ENCODE results near the gene ENO3. TPM values are rescaled to one million over a fixed set of nuclear protein-coding genes. Genes with fewer than 3 reads are reported as not detected.

The ENO3 gene
- total and polyA plus RNA-seq, 10 of the 15 experiments (the other 5 are each of a cell fraction or from before 2014, with no cell fraction given): 6.8 to 28.4 (median 17.0) TPM

DNA sequence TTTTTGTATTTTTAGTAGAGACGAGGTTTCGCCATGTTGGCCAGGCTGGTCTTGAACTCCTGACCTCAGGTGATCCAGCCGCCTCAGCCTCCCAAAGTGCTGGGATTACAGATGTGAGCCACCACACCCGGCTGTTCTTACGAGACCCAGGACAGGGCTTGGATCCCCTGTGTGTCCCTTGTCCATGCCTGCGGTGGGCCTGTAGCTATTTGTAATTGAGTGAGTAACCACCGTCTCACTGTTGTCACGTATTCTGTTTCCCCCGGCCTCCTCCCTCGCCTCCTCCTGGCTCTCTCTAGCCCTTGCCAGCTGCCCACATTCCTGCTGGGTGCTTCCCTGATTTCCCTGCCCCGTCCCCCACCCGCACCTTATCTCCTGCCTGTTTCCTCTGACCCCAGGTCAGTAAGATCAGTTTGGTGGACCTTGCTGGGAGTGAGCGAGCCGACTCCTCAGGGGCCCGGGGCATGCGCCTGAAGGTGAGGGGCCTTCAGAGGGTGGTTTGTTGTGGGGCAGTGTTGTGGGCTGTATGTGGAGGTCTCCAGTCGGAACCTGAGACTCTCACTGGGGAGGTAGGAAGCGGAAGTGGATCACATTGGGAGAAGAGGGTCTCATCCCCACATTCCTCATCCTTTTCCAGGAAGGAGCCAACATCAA lies 52.4 kb downstream of the ENO3 start:
- H2AFZ ChIP-seq (ENCODE audit: control insufficient read depth, low read depth, low read length): no peak overlapping the region
- H3K9me3 ChIP-seq (replicated peaks; ENCODE audit: control insufficient read depth, insufficient read depth, low read length): no peaks in the 10 kb centered on the region
- in situ Hi-C loops (cut with MboI): no loop called here
- RAD21 ChIA-PET (ENCODE audit: unreplicated experiment): no interaction called here
- peaks cover 7% of the 10 kb centered on the region for H3K4me1 ChIP-seq (ENCODE audit: control insufficient read depth, insufficient read depth, low read length)
- SMC1A ChIA-PET (ENCODE audit: uncharacterized antibody, unreplicated experiment): interaction anchor here (0.9 kb wide), 1 partner anchor 59 kb away, joined by 3 read pairs; no protein-coding TSS in a partner anchor
- 97% methylated on average over 18 of the region's 18 CpGs for WGBS (ENCODE audit: insufficient coverage, insufficient replicate concordance, low lambda C conversion rate, missing lambda C conversion rate)
- ATAC-seq (no peak), DNase-seq (ENCODE audit: low read depth, low spot score) (no peak), FAIRE-seq (no peak)
- no peaks in the 10 kb centered on the region for H3K27me3 ChIP-seq (replicated peaks in 1 of 2; ENCODE audit: control insufficient read depth in 2 of 2, insufficient read depth in 2 of 2, low read length in 1 of 2)
- POLR2A ChIA-PET: no interaction called here
- intact Hi-C loops (cut with micrococcal nuclease; ENCODE audit: unreplicated experiment): no loop called here
- H4K20me1 ChIP-seq (ENCODE audit: control insufficient read depth, insufficient read depth): no peaks in the 10 kb centered on the region
- CTCF ChIA-PET: no interaction called here
- H3K4me3 ChIP-seq: no peak overlapping the region
- H3K79me2 ChIP-seq (ENCODE audit: control insufficient read depth, insufficient read depth, low read length): peaks cover 19% of the 10 kb centered on the region
- H3K36me3 ChIP-seq (ENCODE audit: control insufficient read depth in 2 of 2, insufficient read depth in 2 of 2, low read length in 1 of 2): peaks cover 35 to 40% of the 10 kb centered on the region in 2 experiments
- H3K9ac ChIP-seq (ENCODE audit: control insufficient read depth, insufficient read depth, low read length): no peak overlapping the region
- H3K27ac ChIP-seq (ENCODE audit: control insufficient read depth, insufficient read depth): no peak overlapping the region
- BruUV-seq (replicated peaks): no TSS peak
- H3K4me2 ChIP-seq (ENCODE audit: control insufficient read depth, insufficient read depth): no peak overlapping the region
- TF ChIP-seq NRF1 (conservative IDR thresholded peaks at IDR 0.05; ENCODE audit: low read depth, low read length): no peak
- TF ChIP-seq, protein P1, sequence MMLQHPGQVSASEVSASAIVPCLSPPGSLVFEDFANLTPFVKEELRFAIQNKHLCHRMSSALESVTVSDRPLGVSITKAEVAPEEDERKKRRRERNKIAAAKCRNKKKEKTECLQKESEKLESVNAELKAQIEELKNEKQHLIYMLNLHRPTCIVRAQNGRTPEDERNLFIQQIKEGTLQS (IDR thresholded peaks at IDR 0.05; ENCODE audit: borderline replicate concordance, extremely low read depth, low read depth, low read length): no peak
- TF ChIP-seq SUZ12 (IDR thresholded peaks at IDR 0.05; ENCODE audit: unreplicated experiment): no peak
- TF ChIP-seq ZNF217 (IDR thresholded peaks at IDR 0.05): no peak
- no peak for TF ChIP-seq ZNF207 (IDR thresholded peaks at IDR 0.05; ENCODE audit: borderline replicate concordance)
- no peak for TF ChIP-seq FOXM1 (IDR thresholded peaks at IDR 0.05; ENCODE audit: low read depth, low read length)
- TF ChIP-seq CBFB (IDR thresholded peaks at IDR 0.05; ENCODE audit: low read depth): no peak
- no peak for TF ChIP-seq TCF12 (IDR thresholded peaks at IDR 0.05; ENCODE audit: low read depth, low read length)
- TF ChIP-seq ETV6 (conservative IDR thresholded peaks at IDR 0.05 in 1 of 2, IDR thresholded peaks at IDR 0.05 in 1 of 2; ENCODE audit: borderline replicate concordance in 1 of 2, low read depth in 1 of 2): no peak
- no peak for TF ChIP-seq CHD4 (IDR thresholded peaks at IDR 0.05)
- no peak for TF ChIP-seq BHLHE40 (IDR thresholded peaks at IDR 0.05; ENCODE audit: borderline replicate concordance in 1 of 2, low read depth in 2 of 2, low read length in 1 of 2)
- no peak for TF ChIP-seq TAF1 (IDR thresholded peaks at IDR 0.05; ENCODE audit: borderline replicate concordance, low read depth, low read length)
- TF ChIP-seq CBX5 (IDR thresholded peaks at IDR 0.05; ENCODE audit: low read depth): no peak
- TF ChIP-seq, protein P2, sequence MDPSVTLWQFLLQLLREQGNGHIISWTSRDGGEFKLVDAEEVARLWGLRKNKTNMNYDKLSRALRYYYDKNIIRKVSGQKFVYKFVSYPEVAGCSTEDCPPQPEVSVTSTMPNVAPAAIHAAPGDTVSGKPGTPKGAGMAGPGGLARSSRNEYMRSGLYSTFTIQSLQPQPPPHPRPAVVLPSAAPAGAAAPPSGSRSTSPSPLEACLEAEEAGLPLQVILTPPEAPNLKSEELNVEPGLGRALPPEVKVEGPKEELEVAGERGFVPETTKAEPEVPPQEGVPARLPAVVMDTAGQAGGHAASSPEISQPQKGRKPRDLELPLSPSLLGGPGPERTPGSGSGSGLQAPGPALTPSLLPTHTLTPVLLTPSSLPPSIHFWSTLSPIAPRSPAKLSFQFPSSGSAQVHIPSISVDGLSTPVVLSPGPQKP (IDR thresholded peaks at IDR 0.05; ENCODE audit: low read depth, low read length): no peak
- no peak for TF ChIP-seq NFIC (IDR thresholded peaks at IDR 0.05; ENCODE audit: low read depth, low read length)
- no peak for TF ChIP-seq POU2F2 (IDR thresholded peaks at IDR 0.05; ENCODE audit: borderline replicate concordance, low read depth, low read length)
- no peak for TF ChIP-seq TARDBP (IDR thresholded peaks at IDR 0.05; ENCODE audit: borderline replicate concordance)
- TF ChIP-seq, protein P3, sequence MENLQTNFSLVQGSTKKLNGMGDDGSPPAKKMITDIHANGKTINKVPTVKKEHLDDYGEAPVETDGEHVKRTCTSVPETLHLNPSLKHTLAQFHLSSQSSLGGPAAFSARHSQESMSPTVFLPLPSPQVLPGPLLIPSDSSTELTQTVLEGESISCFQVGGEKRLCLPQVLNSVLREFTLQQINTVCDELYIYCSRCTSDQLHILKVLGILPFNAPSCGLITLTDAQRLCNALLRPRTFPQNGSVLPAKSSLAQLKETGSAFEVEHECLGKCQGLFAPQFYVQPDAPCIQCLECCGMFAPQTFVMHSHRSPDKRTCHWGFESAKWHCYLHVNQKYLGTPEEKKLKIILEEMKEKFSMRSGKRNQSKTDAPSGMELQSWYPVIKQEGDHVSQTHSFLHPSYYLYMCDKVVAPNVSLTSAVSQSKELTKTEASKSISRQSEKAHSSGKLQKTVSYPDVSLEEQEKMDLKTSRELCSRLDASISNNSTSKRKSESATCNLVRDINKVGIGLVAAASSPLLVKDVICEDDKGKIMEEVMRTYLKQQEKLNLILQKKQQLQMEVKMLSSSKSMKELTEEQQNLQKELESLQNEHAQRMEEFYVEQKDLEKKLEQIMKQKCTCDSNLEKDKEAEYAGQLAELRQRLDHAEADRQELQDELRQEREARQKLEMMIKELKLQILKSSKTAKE (IDR thresholded peaks at IDR 0.05; ENCODE audit: low read depth, poor library complexity, severe bottlenecking): no peak
- TF ChIP-seq, protein P4, sequence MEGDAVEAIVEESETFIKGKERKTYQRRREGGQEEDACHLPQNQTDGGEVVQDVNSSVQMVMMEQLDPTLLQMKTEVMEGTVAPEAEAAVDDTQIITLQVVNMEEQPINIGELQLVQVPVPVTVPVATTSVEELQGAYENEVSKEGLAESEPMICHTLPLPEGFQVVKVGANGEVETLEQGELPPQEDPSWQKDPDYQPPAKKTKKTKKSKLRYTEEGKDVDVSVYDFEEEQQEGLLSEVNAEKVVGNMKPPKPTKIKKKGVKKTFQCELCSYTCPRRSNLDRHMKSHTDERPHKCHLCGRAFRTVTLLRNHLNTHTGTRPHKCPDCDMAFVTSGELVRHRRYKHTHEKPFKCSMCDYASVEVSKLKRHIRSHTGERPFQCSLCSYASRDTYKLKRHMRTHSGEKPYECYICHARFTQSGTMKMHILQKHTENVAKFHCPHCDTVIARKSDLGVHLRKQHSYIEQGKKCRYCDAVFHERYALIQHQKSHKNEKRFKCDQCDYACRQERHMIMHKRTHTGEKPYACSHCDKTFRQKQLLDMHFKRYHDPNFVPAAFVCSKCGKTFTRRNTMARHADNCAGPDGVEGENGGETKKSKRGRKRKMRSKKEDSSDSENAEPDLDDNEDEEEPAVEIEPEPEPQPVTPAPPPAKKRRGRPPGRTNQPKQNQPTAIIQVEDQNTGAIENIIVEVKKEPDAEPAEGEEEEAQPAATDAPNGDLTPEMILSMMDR (IDR thresholded peaks at IDR 0.05 in 2 of 3, conservative IDR thresholded peaks at IDR 0.05 in 1 of 3; ENCODE audit: control insufficient read depth in 2 of 3, extremely low read depth in 1 of 3, insufficient read depth in 1 of 3, low read depth in 3 of 3, low read length in 3 of 3): no peak
